ENCODE results near the gene DOC2A. TPM values are rescaled to one million over a fixed set of nuclear protein-coding genes. Genes with fewer than 3 reads are reported as not detected.

Gene DOC2A
- 2.3 and 11.0 TPM in 2 replicates for polyA plus RNA-seq

GRCh38 chr16:30010844-30011713 lies at the start of gene DOC2A:
DOC2A (minus strand) TSS chr16:30011027; CDS start chr16:30010222, 805 bp downstream.

GRCh38 chr16:30030841-30031413 lies 20.1 kb upstream of the DOC2A start, which contains the start of gene TLCD3B:
TLCD3B (minus strand) TSS chr16:30031271; CDS start chr16:30030527, 744 bp downstream.

DNA sequence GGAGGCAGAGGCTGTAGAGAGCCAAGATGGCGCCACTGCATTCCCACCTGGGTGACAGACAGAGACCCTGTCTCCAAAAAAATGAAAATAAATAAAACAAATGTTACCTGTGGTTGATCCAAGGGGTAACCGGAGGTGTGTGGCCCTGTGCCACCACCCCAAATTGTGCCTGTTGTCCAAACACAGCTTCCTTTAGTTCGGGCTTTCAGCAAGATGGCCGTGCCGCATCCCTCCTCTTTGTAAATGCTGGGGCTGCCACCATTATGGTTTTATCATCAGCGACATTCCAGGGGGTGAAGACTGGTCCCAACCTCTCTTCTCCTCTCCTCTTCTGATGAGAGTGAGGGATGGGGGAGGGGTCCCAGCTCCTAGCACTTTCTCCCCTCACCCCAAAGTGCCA lies 12.1 kb upstream of the DOC2A start, which contains the start of gene C16orf92:
C16orf92 (plus strand) TSS at position 312 of the 400 bp plus-strand sequence. CDS start 143 bp downstream, outside the sequence.

DNA sequence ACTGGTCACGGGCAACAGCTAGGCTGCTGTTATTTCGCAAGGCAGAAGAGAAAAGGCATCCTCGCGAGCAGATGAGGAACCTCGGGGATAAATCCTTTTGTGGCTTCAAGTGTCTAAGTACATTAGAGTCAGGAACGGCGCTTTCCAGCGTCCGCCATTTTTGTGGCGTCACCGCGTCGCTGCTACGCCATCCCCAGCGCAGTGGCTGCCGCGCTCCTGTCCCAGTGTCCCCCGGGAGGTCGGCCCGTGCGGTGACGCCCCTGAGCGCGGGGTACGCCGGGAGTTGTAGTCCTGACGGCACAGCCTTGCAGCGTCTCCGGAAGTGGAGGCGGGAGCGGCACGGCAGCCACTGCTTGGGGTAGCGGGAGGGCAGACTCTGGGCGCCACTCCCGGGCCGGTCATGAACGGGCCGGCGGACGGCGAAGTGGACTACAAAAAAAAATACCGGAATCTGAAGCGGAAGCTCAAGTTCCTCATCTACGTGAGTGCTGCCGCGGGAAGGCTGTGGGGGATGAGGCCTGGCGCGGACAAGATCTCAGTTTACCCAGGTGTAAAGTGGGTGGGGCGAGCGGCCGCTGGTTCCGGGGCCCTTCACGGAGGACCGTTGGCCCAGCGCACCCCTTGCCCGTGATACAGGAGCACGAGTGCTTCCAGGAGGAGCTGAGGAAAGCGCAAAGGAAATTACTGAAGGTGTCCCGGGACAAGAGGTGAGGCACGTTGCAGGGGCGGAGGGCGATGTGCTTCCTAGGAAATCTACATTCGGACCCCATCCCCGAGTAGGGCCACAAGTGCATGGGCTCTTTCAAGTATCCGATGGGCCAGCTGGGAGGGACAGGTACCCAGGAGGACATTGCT lies 14.7 kb downstream of the DOC2A start, which contains the start of gene INO80E:
INO80E (plus strand) TSS at position 331 of the 855 bp plus-strand sequence; CDS start at position 401, 70 bp downstream.

DNA sequence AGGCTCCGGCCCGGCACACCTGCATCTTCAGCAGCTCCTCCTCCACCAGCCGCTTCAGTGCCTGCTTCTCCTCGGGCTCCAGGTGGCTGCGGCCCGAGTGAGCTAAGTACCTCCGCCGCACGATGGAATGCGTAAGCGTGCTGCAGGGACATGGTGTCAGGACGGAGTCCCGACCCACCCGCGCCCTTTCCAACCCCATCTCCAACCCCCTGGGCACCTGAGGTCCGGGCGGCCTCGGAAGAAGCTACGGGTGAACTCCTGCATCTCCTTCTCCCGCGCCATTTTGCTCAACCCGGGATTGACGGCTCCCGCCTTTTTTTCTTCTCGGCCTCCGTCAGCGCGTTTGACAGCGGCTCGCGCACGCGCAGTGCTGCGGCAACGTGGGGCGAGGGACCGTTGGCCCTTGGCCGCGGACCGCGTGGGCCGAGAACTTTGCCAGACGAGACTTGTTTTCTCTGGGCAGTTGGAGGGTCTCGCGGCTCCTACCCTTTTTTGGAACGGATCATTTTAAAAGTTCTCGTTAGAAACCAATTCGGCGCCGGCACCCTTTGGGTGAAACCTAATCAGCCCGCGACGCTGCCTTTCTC lies 15.4 kb downstream of the DOC2A start, which contains the start of gene HIRIP3:
HIRIP3 (minus strand) TSS at position 294 of the 587 bp plus-strand sequence; CDS start at position 282, 12 bp downstream.

DNA sequence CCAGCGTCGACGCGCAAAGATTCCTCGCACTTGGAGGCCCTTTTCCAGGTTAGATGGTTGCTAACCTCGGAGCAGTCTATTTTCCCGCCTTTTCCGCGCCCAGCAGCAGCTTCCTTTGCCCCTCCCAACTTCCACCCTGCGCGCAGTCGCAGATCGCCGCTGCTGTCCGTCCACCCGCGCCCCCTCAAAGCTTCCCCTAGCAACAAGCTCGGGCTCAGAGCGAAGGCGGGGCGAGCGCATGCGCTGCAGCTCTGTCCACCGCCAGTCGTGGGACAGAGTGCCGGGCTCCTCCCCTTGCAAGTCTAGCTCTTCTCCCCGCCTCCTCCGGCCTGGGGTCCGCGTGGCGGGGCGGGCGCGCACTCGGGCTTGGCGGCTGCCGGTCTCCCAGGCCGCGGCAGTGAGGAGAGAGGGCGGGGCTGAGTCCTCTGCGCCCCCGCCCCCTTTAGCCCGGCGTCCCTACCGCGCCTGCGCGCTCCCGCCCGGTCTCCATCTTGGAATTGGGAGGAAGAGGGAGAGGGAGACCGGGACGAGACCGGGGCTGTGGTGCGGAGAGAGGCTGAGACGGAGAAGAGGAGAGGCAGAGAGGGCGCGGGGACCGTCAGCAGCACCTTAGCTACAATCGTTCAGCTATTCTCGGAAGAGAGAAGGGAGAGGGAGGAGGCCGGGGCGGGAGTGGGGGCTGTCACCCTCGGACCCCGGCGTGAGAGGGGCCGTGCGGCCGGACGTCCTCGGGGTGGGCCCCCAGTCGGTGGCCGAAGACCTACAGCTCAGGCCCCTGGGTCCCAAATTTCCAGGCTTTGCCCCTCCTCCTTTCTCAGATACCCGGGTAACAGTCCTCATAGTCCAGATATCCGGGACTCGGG lies 37.2 kb downstream of the DOC2A start, which contains the start of gene TAOK2:
TAOK2 (plus strand) TSS at position 485 of the 863 bp plus-strand sequence. CDS start 3,905 bp downstream, outside the sequence.

DNA sequence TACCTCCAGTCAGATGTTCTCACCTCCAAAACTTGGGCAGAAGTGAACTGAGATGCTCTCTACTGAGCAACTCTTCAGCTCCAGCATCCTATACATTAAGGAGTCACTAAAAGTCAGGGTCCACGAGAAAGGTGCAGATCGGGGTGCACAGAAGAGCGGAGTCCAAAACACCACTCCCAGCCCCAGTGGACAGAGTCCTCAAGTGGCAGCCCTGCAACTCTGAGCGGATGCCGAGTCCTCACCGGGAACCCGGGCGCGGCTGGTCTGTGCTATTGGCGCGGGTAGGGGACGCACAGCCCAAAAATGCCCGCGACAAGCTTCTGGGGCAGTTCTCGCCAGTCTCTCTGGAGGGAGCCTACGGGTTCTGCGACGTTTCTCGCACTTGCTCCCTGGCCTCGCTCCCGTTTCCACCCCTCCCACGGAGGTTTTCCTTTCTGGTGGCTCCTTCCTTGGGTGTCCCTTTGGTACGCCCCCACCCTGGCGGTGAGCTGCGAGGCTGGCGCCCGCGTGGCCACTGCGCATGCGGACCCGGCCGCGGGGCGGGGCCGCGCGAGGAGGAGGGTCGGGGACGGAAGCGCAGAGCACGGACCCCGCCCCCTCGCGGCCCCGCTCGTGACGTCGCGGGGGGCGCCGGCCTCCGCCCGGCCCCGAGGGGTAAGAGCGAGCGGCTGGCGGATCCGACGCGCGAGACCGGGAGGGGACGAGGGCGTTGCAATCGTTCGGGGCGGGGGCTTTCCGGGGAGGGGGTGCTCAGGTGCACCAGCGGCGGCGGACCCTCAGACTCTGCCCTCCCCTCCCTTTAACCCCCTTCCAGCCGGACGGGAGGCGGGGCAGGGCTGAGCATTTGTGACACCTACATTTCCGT lies 49.1 kb downstream of the DOC2A start, which contains the start of gene TMEM219:
TMEM219 (plus strand) TSS at position 601 of the 865 bp plus-strand sequence. CDS start 1,065 bp downstream, outside the sequence.

Other genes with a start within 250 kb of the DOC2A start
- gene ZG16, start 232.8 kb downstream of the DOC2A start, polyA plus RNA-seq: not detected in 2 replicates
- 19.1 and 28.6 TPM in 2 replicates for gene KIF22, start 220.3 kb downstream of the DOC2A start, polyA plus RNA-seq
- 2.0 and 5.5 TPM in 2 replicates for gene MAZ, start 204.5 kb downstream of the DOC2A start, polyA plus RNA-seq
- 0.83 and 7.5 TPM in 2 replicates for gene PRRT2, start 198.8 kb downstream of the DOC2A start, polyA plus RNA-seq
- 5.4 and 6.4 TPM in 2 replicates for gene PAGR1, start 194.9 kb downstream of the DOC2A start, polyA plus RNA-seq
- gene MVP, start 190.6 kb downstream of the DOC2A start, polyA plus RNA-seq: 0.56 and 0.76 TPM in 2 replicates
- 38.9 and 58.0 TPM in 2 replicates for gene CDIPT, start 147.8 kb downstream of the DOC2A start, polyA plus RNA-seq
- 97.4 and 138 TPM in 2 replicates for gene SEZ6L2, start 111.5 kb downstream of the DOC2A start, polyA plus RNA-seq
- 5.0 and 9.3 TPM in 2 replicates for gene ASPHD1, start 110.5 kb downstream of the DOC2A start, polyA plus RNA-seq
- 11.7 and 17.7 TPM in 2 replicates for gene KCTD13, start 84.8 kb downstream of the DOC2A start, polyA plus RNA-seq
- 19.7 TPM in 2 replicates for gene TMEM219, start 48.9 kb downstream of the DOC2A start, polyA plus RNA-seq
- gene TAOK2, start 37.2 kb downstream of the DOC2A start, polyA plus RNA-seq: 0.43 and 0.56 TPM in 2 replicates
- 3.3 and 6.6 TPM in 2 replicates for gene HIRIP3, start 15.4 kb downstream of the DOC2A start, polyA plus RNA-seq
- 0.06 and 1.5 TPM in 2 replicates for gene INO80E, start 14.8 kb downstream of the DOC2A start, polyA plus RNA-seq
- 0.36 TPM in 2 replicates for gene C16orf92, start 12.2 kb upstream of the DOC2A start, polyA plus RNA-seq
- 0.71 TPM in 1 of 2 replicates, not detected in the other for gene TLCD3B, start 20.2 kb upstream of the DOC2A start, polyA plus RNA-seq
- 1,138 and 1,179 TPM in 2 replicates for gene ALDOA, start 54.7 kb upstream of the DOC2A start, polyA plus RNA-seq
- gene PPP4C, start 65.0 kb upstream of the DOC2A start, polyA plus RNA-seq: 4.2 and 17.0 TPM in 2 replicates
- gene TBX6, start 80.9 kb upstream of the DOC2A start, polyA plus RNA-seq: not detected in 2 replicates
- 32.2 and 52.7 TPM in 2 replicates for gene YPEL3, start 85.2 kb upstream of the DOC2A start, polyA plus RNA-seq
- gene GDPD3, start 102.5 kb upstream of the DOC2A start, polyA plus RNA-seq: not detected in 2 replicates
- 2.5 and 13.5 TPM in 2 replicates for gene MAPK3, start 112.2 kb upstream of the DOC2A start, polyA plus RNA-seq
- 2.8 TPM in 1 of 2 replicates, not detected in the other for gene CORO1A, start 172.6 kb upstream of the DOC2A start, polyA plus RNA-seq
- gene BOLA2B, start 182.6 kb upstream of the DOC2A start, polyA plus RNA-seq: 114 and 166 TPM in 2 replicates
- 2.6 and 5.8 TPM in 2 replicates for gene SLX1A, start 182.8 kb upstream of the DOC2A start, polyA plus RNA-seq
- 19.6 and 21.3 TPM in 2 replicates for gene SULT1A3, start 188.2 kb upstream of the DOC2A start, polyA plus RNA-seq
- gene NPIPB13, start 237.5 kb upstream of the DOC2A start, polyA plus RNA-seq: 0.17 and 0.21 TPM in 2 replicates